Measurements from ENCODE around the gene HOXA4. TPM values are rescaled to one million over a fixed set of nuclear protein-coding genes. Genes with fewer than 3 reads are reported as not detected.

HOXA4 gene
- polyA plus RNA-seq, 1 experiment = 1.3 TPM

- Histone ChIP-seq H3K36me3 (ENCODE audit: control insufficient read depth, insufficient read depth, low read length) (peaks cover 14% of the 10 kb centered on the region), H3K4me3 (ENCODE audit: low read depth, low read length) (peak overlapping the region; percentile 72), H3K27me3 (ENCODE audit: control insufficient read depth, insufficient read depth, low read length) (no peaks in the 10 kb centered on the region)
- CTCF ChIA-PET = interaction anchor here (0.6 to 4.0 kb wide), 32 partner anchors 10 to 1268 kb away, joined by 3 to 74 read pairs (median 4); partner anchors contain the start of genes HOXA10, HOXA3 and HOXA5
- POLR2A ChIA-PET = interaction anchor here (0.6 kb wide), 2 partner anchors 32 to 35 kb away, joined by 3 to 12 read pairs; no protein-coding TSS in a partner anchor
- DNase-seq (ENCODE audit: low read depth) = no peak
- TF ChIP-seq, protein P1, sequence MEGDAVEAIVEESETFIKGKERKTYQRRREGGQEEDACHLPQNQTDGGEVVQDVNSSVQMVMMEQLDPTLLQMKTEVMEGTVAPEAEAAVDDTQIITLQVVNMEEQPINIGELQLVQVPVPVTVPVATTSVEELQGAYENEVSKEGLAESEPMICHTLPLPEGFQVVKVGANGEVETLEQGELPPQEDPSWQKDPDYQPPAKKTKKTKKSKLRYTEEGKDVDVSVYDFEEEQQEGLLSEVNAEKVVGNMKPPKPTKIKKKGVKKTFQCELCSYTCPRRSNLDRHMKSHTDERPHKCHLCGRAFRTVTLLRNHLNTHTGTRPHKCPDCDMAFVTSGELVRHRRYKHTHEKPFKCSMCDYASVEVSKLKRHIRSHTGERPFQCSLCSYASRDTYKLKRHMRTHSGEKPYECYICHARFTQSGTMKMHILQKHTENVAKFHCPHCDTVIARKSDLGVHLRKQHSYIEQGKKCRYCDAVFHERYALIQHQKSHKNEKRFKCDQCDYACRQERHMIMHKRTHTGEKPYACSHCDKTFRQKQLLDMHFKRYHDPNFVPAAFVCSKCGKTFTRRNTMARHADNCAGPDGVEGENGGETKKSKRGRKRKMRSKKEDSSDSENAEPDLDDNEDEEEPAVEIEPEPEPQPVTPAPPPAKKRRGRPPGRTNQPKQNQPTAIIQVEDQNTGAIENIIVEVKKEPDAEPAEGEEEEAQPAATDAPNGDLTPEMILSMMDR (IDR thresholded peaks at IDR 0.05; ENCODE audit: insufficient read depth, low read depth, low read length) = peak; percentile 98
Measured at GRCh38 chr7:27160546-27161213, 30.1 kb upstream of the HOXA4 start.

DNA sequence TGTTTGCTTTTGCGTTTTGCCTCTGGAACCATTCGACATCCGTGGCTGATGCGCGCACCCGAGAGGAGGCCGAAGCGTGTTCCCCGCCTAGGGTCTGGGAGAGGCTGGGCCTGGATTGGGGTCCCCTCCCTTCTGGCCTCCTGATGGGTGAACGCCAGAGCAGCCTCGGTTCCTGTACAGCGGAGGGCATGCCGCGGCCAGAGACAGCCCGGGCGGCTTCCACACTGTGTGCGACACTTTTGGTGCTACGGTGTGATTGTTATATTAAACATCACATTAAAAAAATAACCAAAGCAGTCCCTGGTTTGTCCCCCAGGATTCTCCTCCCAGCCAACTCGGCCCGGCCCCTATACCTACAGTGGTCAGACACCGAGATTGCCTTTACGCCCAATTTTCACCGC is 29.6 kb upstream of the HOXA4 start:
- POLR2A ChIA-PET = no interaction called here
- TF ChIP-seq, protein P1 (IDR thresholded peaks at IDR 0.05; ENCODE audit: insufficient read depth, low read depth, low read length) = no peak
- CTCF ChIA-PET = interaction anchor here (0.6 to 4.0 kb wide), 23 partner anchors 9 to 1267 kb away, joined by 3 to 74 read pairs (median 5); partner anchors contain the start of genes HOXA10, HOXA3 and HOXA5

DNA sequence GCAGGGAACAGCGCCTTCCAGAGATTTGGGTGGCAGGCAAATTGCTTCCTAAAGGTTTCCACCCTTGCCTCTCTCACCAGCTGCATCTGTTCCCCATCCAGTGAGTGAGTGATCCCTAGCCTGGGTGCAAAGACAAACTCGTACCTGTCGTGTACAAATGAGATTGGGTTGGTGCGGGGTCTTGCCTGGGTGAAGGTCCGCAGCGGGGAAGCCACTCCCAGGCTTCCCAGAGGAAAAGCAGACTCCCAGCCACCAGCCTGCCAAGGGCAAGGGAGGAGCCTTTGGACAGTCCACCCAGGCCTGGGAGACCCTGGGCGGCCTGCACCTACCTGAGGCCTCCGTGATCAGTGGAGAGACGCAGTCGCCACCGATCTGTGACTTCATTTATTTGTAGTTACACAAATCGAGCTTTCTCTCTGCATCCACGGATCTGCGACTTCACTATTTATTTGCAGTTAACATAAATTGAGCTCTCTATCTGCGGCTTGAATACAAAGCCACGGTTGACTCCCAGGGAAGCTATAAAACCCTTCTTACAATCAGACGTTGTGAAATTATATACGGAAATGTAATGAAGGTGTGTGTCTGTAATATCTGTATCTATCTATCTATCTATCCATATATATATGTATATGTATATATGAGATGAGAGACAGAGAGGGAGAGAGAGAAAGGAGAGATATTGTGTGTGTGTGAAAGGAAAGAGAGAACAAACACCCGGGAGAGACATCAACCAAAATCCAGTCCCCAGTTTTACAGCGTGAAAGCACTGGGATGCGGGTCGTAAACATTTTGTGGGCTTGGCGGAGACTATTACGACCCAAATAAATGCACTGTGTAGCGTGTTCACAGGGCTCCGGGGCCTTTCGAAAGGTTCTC is 28.9 kb upstream of the HOXA4 start:
- ChIA-PET CTCF (interaction anchor here (0.9 to 1.5 kb wide), 6 partner anchors 8 to 478 kb away, joined by 3 to 7 read pairs (median 4); no protein-coding TSS in a partner anchor), POLR2A (no interaction called here)
- TF ChIP-seq, protein P1 (IDR thresholded peaks at IDR 0.05; ENCODE audit: insufficient read depth, low read depth, low read length) = no peak
- H3K36me3 ChIP-seq (ENCODE audit: control insufficient read depth, insufficient read depth, low read length) = peaks cover 12% of the 10 kb centered on the region
- no peaks in the 10 kb centered on the region for H3K27me3 ChIP-seq (ENCODE audit: control insufficient read depth, insufficient read depth, low read length)
- DNase-seq (ENCODE audit: low read depth) = no peak
- no peak overlapping the region for H3K4me3 ChIP-seq (ENCODE audit: low read depth, low read length)

More for the DNA sequence above, 29.6 kb upstream of the HOXA4 start:
- H3K4me3 ChIP-seq (ENCODE audit: low read depth, low read length) = no peak overlapping the region
- H3K27me3 ChIP-seq (ENCODE audit: control insufficient read depth, insufficient read depth, low read length) = no peaks in the 10 kb centered on the region
- peaks cover 14% of the 10 kb centered on the region for H3K36me3 ChIP-seq (ENCODE audit: control insufficient read depth, insufficient read depth, low read length)
- no peak for DNase-seq (ENCODE audit: low read depth)

DNA sequence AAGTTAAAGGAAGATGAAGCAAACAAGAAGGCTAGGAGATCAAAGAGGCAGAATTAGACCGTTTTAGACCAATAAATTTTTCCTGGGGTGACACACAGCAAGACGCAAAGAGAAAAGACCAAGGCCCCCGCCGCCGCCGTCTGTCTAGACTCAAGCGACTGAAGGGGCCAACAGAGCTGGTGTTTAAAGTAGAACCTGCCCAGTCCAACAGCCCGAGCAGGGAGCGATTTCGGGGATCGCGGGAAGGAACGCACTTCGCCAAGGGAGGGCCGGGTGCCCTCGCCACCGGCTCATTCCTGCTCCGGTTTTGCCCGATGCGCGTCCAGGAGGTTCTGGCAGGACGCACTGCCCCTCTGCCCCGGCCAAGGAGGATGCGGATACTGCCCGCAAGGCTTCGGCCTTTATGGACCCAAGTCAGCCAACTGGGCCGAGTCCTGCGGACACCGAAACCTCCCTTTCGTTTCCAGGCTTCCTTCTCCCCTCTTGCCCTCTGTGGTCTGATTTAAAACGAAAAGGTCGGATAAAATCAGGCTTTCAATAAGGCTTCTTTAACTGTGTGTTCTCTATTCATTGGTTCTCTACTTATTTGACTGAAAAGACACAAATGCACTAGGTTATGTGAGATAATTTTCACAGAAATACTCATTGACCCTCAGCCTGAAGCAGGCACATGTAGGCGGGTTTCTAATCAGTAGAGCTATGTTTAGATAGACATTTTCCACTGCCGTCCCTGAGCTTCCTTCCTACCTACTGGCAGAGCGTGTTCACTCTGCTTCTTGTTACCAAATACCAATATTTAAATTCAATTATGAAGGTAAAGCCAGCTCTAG is 28.1 kb upstream of the HOXA4 start:
- CTCF ChIA-PET = interaction anchor here (0.9 to 1.5 kb wide), 6 partner anchors 8 to 477 kb away, joined by 3 to 7 read pairs (median 4); no protein-coding TSS in a partner anchor
- no peaks in the 10 kb centered on the region for H3K27me3 ChIP-seq (ENCODE audit: control insufficient read depth, insufficient read depth, low read length)
- POLR2A ChIA-PET = no interaction called here

More for the DNA sequence above, 28.1 kb upstream of the HOXA4 start:
- H3K4me3 ChIP-seq (ENCODE audit: low read depth, low read length) = no peak overlapping the region
- no peak for DNase-seq (ENCODE audit: low read depth)
- TF ChIP-seq, protein P1 (IDR thresholded peaks at IDR 0.05; ENCODE audit: insufficient read depth, low read depth, low read length) = no peak
- H3K36me3 ChIP-seq (ENCODE audit: control insufficient read depth, insufficient read depth, low read length) = peaks cover 7% of the 10 kb centered on the region

Measured in BJ (cell line).